Measurements from ENCODE around the gene CAMTA1. TPM values are rescaled to one million over a fixed set of nuclear protein-coding genes. Genes with fewer than 3 reads are reported as not detected.

Gene CAMTA1
- polyA plus RNA-seq, 1 of the 3 experiments (the other 2 are of a cell fraction) = 63.1 TPM

GRCh38 chr1:6861075-6861724 lies 75.9 kb downstream of the CAMTA1 start:
- Histone ChIP-seq H3K27ac (ENCODE audit: low read depth in 2 of 2, low read length in 1 of 2) (peak overlapping the region in 1 of 2 experiments; percentile 96; a peak in 2 of 4 replicates), H3K4me2 (peak overlapping the region; percentile 64; the same call in 1 of the 2 replicates), H3K79me2 (ENCODE audit: insufficient read depth) (peaks cover 60% of the 10 kb centered on the region), H4K20me1 (ENCODE audit: insufficient read depth) (no peaks in the 10 kb centered on the region), H3K4me3 (ENCODE audit: low read depth in 2 of 2, low read length in 1 of 2) (no peak overlapping the region), H2AFZ (ENCODE audit: low read depth) (no peak overlapping the region), H3K9me2 (no peaks in the 10 kb centered on the region), H3K4me1 (ENCODE audit: control insufficient read depth in 1 of 2, insufficient read depth in 2 of 2, low read depth in 1 of 2, low read length in 1 of 2) (peaks cover 0 to 13% of the 10 kb centered on the region in 2 experiments; a peak in 3 of 4 replicates), H3K27me3 (ENCODE audit: insufficient read depth) (no peaks in the 10 kb centered on the region), H3K36me3 (replicated peaks in 1 of 2; ENCODE audit: control insufficient read depth in 1 of 2, insufficient read depth in 2 of 2, low read length in 1 of 2) (no peaks in the 10 kb centered on the region), H3F3A (replicated peaks; ENCODE audit: insufficient read depth) (peaks cover 29% of the 10 kb centered on the region), H3K9ac (no peak overlapping the region), H3K9me3 (no peaks in the 10 kb centered on the region)
- DNase-seq = no peak
- POLR2A ChIA-PET = no interaction called here
- TF ChIP-seq IRF3 (IDR thresholded peaks at IDR 0.05; ENCODE audit: low read depth, low read length) (no peak), GABPA (IDR thresholded peaks at IDR 0.05; ENCODE audit: low read depth) (no peak), RCOR1 (IDR thresholded peaks at IDR 0.05; ENCODE audit: low read length) (no peak), CHD2 (IDR thresholded peaks at IDR 0.05; ENCODE audit: low read length, partially characterized antibody) (no peak), FOXM1 (IDR thresholded peaks at IDR 0.05; ENCODE audit: low read depth) (no peak), USF2 (IDR thresholded peaks at IDR 0.05; ENCODE audit: borderline replicate concordance, low read depth, low read length) (no peak), MEF2A (IDR thresholded peaks at IDR 0.05; ENCODE audit: borderline replicate concordance, low read depth) (no peak), CTCF (IDR thresholded peaks at IDR 0.05) (no peak), TCF12 (IDR thresholded peaks at IDR 0.05) (no peak), USF1 (IDR thresholded peaks at IDR 0.05; ENCODE audit: borderline replicate concordance, low read depth) (no peak), NRF1 (IDR thresholded peaks at IDR 0.05; ENCODE audit: low read depth, low read length) (no peak), YY1 (IDR thresholded peaks at IDR 0.05; ENCODE audit: low read depth) (no peak), JUND (IDR thresholded peaks at IDR 0.05) (no peak), TEAD4 (IDR thresholded peaks at IDR 0.05; ENCODE audit: borderline replicate concordance, insufficient read depth) (no peak), REST (IDR thresholded peaks at IDR 0.05; ENCODE audit: low read depth, low read length) (no peak), EZH2phosphoT487 (IDR thresholded peaks at IDR 0.05; ENCODE audit: borderline replicate concordance, low read depth) (no peak), FOSL2 (IDR thresholded peaks at IDR 0.05; ENCODE audit: borderline replicate concordance, low read depth) (no peak), POLR2AphosphoS5 (IDR thresholded peaks at IDR 0.05; ENCODE audit: low read depth, low read length) (no peak), MXI1 (IDR thresholded peaks at IDR 0.05; ENCODE audit: low read depth, low read length) (no peak), GATA2 (CRISPR knock-in tag; IDR thresholded peaks at IDR 0.05) (no peak)
- WGBS (ENCODE audit: low lambda C conversion rate) = 94% methylated on average over 12 of the region's 12 CpGs
- CTCF ChIA-PET = interaction anchor here (1.1 kb wide), 1 partner anchor 11 kb away, joined by 4 read pairs; no protein-coding TSS in a partner anchor
